K562 (cell line): ENCODE data around the gene VIM. TPM values are rescaled to one million over a fixed set of nuclear protein-coding genes. Genes with fewer than 3 reads are reported as not detected.

Experiments used
- ARID1B ChIP-seq: fragments of 450-650 bp; IDR thresholded peaks from 2 replicates; pipeline ENCODE4 v1.6.1; 2016; ENCODE audit warnings: antibody characterized with exemption, mild to moderate bottlenecking, inconsistent platforms
- BCOR ChIP-seq: fragments of 450-650 bp; IDR thresholded peaks from 2 replicates; pipeline ENCODE4 v1.6.1; 2016
- DPF2 ChIP-seq: fragments of 450-650 bp; IDR thresholded peaks from 2 replicates; pipeline ENCODE4 v1.6.1; 2016
- GATAD2A ChIP-seq: fragments of 450-650 bp; IDR thresholded peaks from 2 replicates; pipeline ENCODE4 v1.6.1; 2017
- HNRNPL ChIP-seq: fragments of 200-400 bp; formaldehyde crosslinking; IDR thresholded peaks from 2 replicates; pipeline ENCODE4 v1.6.1; 2017; ENCODE audit warnings: low read depth, mild to moderate bottlenecking, low read length
- HNRNPLL ChIP-seq: fragments of 200-400 bp; formaldehyde crosslinking; IDR thresholded peaks from 2 replicates; pipeline ENCODE4 v1.6.1; 2017; ENCODE audit warnings: low read length, low read depth, mild to moderate bottlenecking; ENCODE audit not compliant: poor library complexity, severe bottlenecking
- KDM1A ChIP-seq, 2 experiments: fragments of 450-650 bp; IDR thresholded peaks; 2 replicates each; pipeline ENCODE4 v1.6.1; 2016; ENCODE audit warnings: mild to moderate bottlenecking in 2 of 2
- MTA1 ChIP-seq: fragments of 450-650 bp; IDR thresholded peaks from 2 replicates; pipeline ENCODE4 v1.6.1; 2017; ENCODE audit warnings: borderline replicate concordance
- NFIC ChIP-seq: fragments of 450-650 bp; IDR thresholded peaks from 2 replicates; pipeline ENCODE4 v1.6.1; 2017; ENCODE audit warnings: mild to moderate bottlenecking, inconsistent platforms
- RHOXF2B ChIP-seq: fragments of 250-450 bp; sonication (Bioruptor Pico); conservative IDR thresholded peaks from 2 replicates; pipeline ENCODE4 v1.5.1; 2021
- SIN3B ChIP-seq: fragments of 450-650 bp; IDR thresholded peaks from 2 replicates; pipeline ENCODE4 v1.6.1; 2017; ENCODE audit warnings: low read depth, mild to moderate bottlenecking, moderate library complexity
- SMARCE1 ChIP-seq: fragments of 450-650 bp; IDR thresholded peaks from 2 replicates; pipeline ENCODE4 v1.7.1; 2016; ENCODE audit warnings: mild to moderate bottlenecking
- TRIM24 ChIP-seq, 2 experiments: fragments of 450-650 bp; IDR thresholded peaks; 2 replicates each; pipeline ENCODE4 v1.6.1; 2016
- XRCC3 ChIP-seq: fragments of 450-650 bp; IDR thresholded peaks from 2 replicates; pipeline ENCODE4 v1.6.1; 2017; ENCODE audit warnings: mild to moderate bottlenecking, moderate library complexity
- ZNF707 ChIP-seq: fragments of 250-450 bp; sonication (Bioruptor Pico); conservative IDR thresholded peaks from 2 replicates; pipeline ENCODE4 v1.8.0; 2022; ENCODE audit warnings: inconsistent platforms, mild to moderate bottlenecking, moderate library complexity
- polyA plus RNA-seq, 8 experiments: library from polyadenylated mRNA; depleted of rRNA in 4 of 8; stranded (reverse) in 5 of 8; unstranded in 3 of 8; fragments of >200 nt; fragmentation: Nextera tagmentation in 2 of 8; fragmentation: Illumina TruSeq in 1 of 8; extraction: Ambion mirVana in 2 of 8; extraction: Trizol in 1 of 8; gene quantifications; 2 replicates each; pipeline versions ENCODE4 v1.2.1 to v1.2.3, GENCODE V29; 2011 to 2014; ENCODE audit warnings: inconsistent platforms in 1 of 8, missing spikeins in 1 of 8
- total RNA-seq, 7 experiments: library from RNA; depleted of rRNA in 6 of 7; stranded (reverse); fragments of >200 nt in 6 of 7; fragmentation: Illumina TruSeq in 2 of 7; extraction: Trizol in 2 of 7; gene quantifications; 2 replicates each; pipeline versions ENCODE4 v1.2.1 to v1.2.3, GENCODE V29; 2011 to 2021; ENCODE audit warnings: low replicate concordance in 1 of 7
- TF ChIP-seq, protein P1 (sequence below): fragments of 450-650 bp; IDR thresholded peaks from 2 replicates; pipeline ENCODE4 v1.6.1; 2016; ENCODE audit warnings: antibody characterized with exemption
- TF ChIP-seq, protein P2 (sequence below): IDR thresholded peaks from 2 replicates; pipeline ENCODE4 v1.6.1; 2012; ENCODE audit warnings: low read depth, low read length, improper control_type of control experiment, borderline replicate concordance
- TF ChIP-seq, protein P3 (sequence below): IDR thresholded peaks from 2 replicates; pipeline ENCODE4 v1.6.1; 2016; ENCODE audit warnings: missing genetic modification characterization, missing compliant biosample characterization
- TF ChIP-seq, protein P4 (sequence below), 2 experiments: fragments of 150-350 bp in 1 of 2; IDR thresholded peaks; 2 replicates each; pipeline ENCODE4 v1.6.1; 2012 to 2016; ENCODE audit warnings: low read depth in 2 of 2, low read length in 2 of 2, mild to moderate bottlenecking in 1 of 2, moderate library complexity in 1 of 2
- TF ChIP-seq, protein P5 (sequence below): sonication (generic); formaldehyde crosslinking; IDR thresholded peaks from 2 replicates; pipeline ENCODE4 v1.8.0; 2022; ENCODE audit warnings: missing genetic modification reagents, mild to moderate bottlenecking, moderate library complexity, borderline replicate concordance

Gene VIM
- total and polyA plus RNA-seq, 9 of the 15 experiments (the other 6 are each of a cell fraction or from before 2014, with no cell fraction given): 86.0 to 621 (median 383) TPM

DNA sequence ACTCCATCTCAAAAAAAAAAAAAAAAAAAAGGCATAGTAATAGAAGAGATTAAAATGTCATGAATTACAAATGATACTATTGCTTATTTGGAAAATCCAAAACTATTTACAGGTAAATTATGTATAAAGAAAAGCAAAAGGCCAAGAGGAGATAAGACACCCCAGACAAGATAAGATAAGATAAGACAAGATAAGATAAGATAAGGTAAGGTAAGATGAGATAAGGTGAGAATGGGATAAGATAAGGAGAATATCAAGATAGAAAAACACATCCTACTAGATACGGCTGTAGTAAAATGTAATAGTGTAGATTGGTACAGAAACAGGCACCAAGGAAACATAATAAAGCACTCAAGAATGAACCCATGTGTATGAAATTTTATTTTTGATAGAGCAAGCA is 20.9 kb downstream of the VIM start (continued):
- TF ChIP-seq MTA1: peak; percentile 90
- TF ChIP-seq TRIM24 (IDR thresholded peaks at IDR 0.05): peak; percentile 89 to 90
- TF ChIP-seq RHOXF2B: no peak
- no peak for TF ChIP-seq XRCC3
- no peak for TF ChIP-seq HNRNPL
- peak; percentile 54; the same call in 1 of the 2 replicates for TF ChIP-seq DPF2
- TF ChIP-seq HNRNPLL: no peak
- TF ChIP-seq BCOR: peak; percentile 74; the same call in 1 of the 2 replicates
- TF ChIP-seq ZNF707 (CRISPR knock-in tag): no peak
- TF ChIP-seq ARID1B: peak; percentile 65
- peak; percentile 67; the same call in 1 of the 2 replicates for TF ChIP-seq SMARCE1
- TF ChIP-seq, protein P1, sequence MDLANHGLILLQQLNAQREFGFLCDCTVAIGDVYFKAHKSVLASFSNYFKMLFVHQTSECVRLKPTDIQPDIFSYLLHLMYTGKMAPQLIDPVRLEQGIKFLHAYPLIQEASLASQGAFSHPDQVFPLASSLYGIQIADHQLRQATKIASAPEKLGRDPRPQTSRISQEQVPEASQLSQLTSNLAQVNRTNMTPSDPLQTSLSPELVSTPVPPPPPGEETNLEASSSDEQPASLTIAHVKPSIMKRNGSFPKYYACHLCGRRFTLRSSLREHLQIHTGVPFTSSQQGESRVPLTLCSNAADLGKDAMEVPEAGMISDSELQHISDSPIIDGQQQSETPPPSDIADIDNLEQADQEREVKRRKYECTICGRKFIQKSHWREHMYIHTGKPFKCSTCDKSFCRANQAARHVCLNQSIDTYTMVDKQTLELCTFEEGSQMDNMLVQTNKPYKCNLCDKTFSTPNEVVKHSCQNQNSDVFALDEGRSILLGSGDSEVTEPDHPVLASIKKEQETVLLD: peak; percentile 92
- TF ChIP-seq NFIC: 0 out of 2 replicates have a peak, but pooled peaks have one; percentile 9
- TF ChIP-seq, protein P2, sequence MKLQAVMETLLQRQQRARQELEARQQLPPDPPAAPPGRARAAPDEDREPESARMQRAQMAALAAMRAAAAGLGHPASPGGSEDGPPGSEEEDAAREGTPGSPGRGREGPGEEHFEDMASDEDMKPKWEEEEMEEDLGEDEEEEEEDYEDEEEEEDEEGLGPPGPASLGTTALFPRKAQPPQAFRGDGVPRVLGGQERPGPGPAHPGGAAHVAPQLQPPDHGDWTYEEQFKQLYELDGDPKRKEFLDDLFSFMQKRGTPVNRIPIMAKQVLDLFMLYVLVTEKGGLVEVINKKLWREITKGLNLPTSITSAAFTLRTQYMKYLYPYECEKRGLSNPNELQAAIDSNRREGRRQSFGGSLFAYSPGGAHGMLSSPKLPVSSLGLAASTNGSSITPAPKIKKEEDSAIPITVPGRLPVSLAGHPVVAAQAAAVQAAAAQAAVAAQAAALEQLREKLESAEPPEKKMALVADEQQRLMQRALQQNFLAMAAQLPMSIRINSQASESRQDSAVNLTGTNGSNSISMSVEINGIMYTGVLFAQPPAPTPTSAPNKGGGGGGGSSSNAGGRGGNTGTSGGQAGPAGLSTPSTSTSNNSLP: no peak
- no peak for TF ChIP-seq KDM1A (IDR thresholded peaks at IDR 0.05)
- TF ChIP-seq, protein P3, sequence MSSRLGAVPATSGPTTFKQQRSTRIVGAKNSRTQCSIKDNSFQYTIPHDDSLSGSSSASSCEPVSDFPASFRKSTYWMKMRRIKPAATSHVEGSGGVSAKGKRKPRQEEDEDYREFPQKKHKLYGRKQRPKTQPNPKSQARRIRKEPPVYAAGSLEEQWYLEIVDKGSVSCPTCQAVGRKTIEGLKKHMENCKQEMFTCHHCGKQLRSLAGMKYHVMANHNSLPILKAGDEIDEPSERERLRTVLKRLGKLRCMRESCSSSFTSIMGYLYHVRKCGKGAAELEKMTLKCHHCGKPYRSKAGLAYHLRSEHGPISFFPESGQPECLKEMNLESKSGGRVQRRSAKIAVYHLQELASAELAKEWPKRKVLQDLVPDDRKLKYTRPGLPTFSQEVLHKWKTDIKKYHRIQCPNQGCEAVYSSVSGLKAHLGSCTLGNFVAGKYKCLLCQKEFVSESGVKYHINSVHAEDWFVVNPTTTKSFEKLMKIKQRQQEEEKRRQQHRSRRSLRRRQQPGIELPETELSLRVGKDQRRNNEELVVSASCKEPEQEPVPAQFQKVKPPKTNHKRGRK: 0 out of 2 replicates have a peak, but pooled peaks have one; percentile 24
- TF ChIP-seq GATAD2A: peak; percentile 66; the same call in 1 of the 2 replicates
- TF ChIP-seq SIN3B: no peak
- TF ChIP-seq, protein P4, sequence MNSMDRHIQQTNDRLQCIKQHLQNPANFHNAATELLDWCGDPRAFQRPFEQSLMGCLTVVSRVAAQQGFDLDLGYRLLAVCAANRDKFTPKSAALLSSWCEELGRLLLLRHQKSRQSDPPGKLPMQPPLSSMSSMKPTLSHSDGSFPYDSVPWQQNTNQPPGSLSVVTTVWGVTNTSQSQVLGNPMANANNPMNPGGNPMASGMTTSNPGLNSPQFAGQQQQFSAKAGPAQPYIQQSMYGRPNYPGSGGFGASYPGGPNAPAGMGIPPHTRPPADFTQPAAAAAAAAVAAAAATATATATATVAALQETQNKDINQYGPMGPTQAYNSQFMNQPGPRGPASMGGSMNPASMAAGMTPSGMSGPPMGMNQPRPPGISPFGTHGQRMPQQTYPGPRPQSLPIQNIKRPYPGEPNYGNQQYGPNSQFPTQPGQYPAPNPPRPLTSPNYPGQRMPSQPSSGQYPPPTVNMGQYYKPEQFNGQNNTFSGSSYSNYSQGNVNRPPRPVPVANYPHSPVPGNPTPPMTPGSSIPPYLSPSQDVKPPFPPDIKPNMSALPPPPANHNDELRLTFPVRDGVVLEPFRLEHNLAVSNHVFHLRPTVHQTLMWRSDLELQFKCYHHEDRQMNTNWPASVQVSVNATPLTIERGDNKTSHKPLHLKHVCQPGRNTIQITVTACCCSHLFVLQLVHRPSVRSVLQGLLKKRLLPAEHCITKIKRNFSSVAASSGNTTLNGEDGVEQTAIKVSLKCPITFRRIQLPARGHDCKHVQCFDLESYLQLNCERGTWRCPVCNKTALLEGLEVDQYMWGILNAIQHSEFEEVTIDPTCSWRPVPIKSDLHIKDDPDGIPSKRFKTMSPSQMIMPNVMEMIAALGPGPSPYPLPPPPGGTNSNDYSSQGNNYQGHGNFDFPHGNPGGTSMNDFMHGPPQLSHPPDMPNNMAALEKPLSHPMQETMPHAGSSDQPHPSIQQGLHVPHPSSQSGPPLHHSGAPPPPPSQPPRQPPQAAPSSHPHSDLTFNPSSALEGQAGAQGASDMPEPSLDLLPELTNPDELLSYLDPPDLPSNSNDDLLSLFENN (IDR thresholded peaks at IDR 0.05; ENCODE audit: low read depth in 2 of 2, low read length in 2 of 2): no peak
- TF ChIP-seq, protein P5, sequence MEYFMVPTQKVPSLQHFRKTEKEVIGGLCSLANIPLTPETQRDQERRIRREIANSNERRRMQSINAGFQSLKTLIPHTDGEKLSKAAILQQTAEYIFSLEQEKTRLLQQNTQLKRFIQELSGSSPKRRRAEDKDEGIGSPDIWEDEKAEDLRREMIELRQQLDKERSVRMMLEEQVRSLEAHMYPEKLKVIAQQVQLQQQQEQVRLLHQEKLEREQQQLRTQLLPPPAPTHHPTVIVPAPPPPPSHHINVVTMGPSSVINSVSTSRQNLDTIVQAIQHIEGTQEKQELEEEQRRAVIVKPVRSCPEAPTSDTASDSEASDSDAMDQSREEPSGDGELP (CRISPR knock-in tag): no peak
